K562 (cell line): ENCODE measurements around the gene ZKSCAN4. TPM values are rescaled to one million over a fixed set of nuclear protein-coding genes. Genes with fewer than 3 reads are reported as not detected.

ENCODE experiments used
- ATF7 ChIP-seq: fragments of 450-650 bp; IDR thresholded peaks from 2 replicates; pipeline ENCODE4 v1.7.1; 2014; ENCODE audit warnings: mild to moderate bottlenecking, moderate library complexity
- BRCA1 ChIP-seq, 2 experiments: fragments of 450-650 bp in 1 of 2; sonication (generic) in 1 of 2; formaldehyde crosslinking in 1 of 2; IDR thresholded peaks; 2 replicates each; pipeline versions ENCODE4 v1.5.0 to v1.6.1; 2017 to 2020; ENCODE audit warnings: mild to moderate bottlenecking in 1 of 2, missing genetic modification reagents in 1 of 2
- CAMTA2 ChIP-seq: fragments of 250-450 bp; sonication (Bioruptor Pico); conservative IDR thresholded peaks from 2 replicates; pipeline ENCODE4 v1.5.1; 2022
- CREM ChIP-seq: IDR thresholded peaks from 2 replicates; pipeline ENCODE4 v1.6.1; 2014; ENCODE audit warnings: antibody characterized with exemption, low read depth
- ETV1 ChIP-seq: fragments of 450-650 bp; conservative IDR thresholded peaks from 2 replicates; pipeline ENCODE4 v1.6.1; 2016; ENCODE audit warnings: missing genetic modification characterization, control low read depth, low read depth, missing compliant biosample characterization
- HOMEZ ChIP-seq: fragments of 250-450 bp; sonication (Bioruptor Pico); IDR thresholded peaks from 2 replicates; pipeline ENCODE4 v1.4.0; 2020; ENCODE audit warnings: mild to moderate bottlenecking, moderate library complexity
- MEIS2 ChIP-seq: fragments of 450-650 bp; IDR thresholded peaks from 2 replicates; pipeline ENCODE4 v1.6.1; 2014; ENCODE audit warnings: mild to moderate bottlenecking; ENCODE audit not compliant: partially characterized antibody
- MITF ChIP-seq: IDR thresholded peaks from 2 replicates; pipeline ENCODE4 v1.6.1; 2014; ENCODE audit warnings: antibody characterized with exemption
- PML ChIP-seq: IDR thresholded peaks from 2 replicates; pipeline ENCODE4 v1.6.1; 2012; ENCODE audit warnings: low read length, inconsistent platforms
- SOX6 ChIP-seq: fragments of 450-650 bp; IDR thresholded peaks from 2 replicates; pipeline ENCODE4 v1.6.1; 2014; ENCODE audit warnings: mild to moderate bottlenecking
- TEAD2 ChIP-seq: fragments of 450-650 bp; IDR thresholded peaks from 2 replicates; pipeline ENCODE4 v1.6.1; 2016; ENCODE audit warnings: missing genetic modification characterization, control low read depth, missing compliant biosample characterization
- USF1 ChIP-seq: sonication (generic); formaldehyde crosslinking; IDR thresholded peaks from 2 replicates; pipeline ENCODE4 v1.9.0; 2022; ENCODE audit warnings: mild to moderate bottlenecking, missing genetic modification reagents
- ZNF217 ChIP-seq: sonication (generic); formaldehyde crosslinking; IDR thresholded peaks from 2 replicates; pipeline ENCODE4 v1.8.0; 2022; ENCODE audit warnings: mild to moderate bottlenecking, missing genetic modification reagents
- ZNF232 ChIP-seq: sonication (generic); formaldehyde crosslinking; IDR thresholded peaks from 2 replicates; pipeline ENCODE4 v1.8.0; 2022; ENCODE audit warnings: mild to moderate bottlenecking, missing genetic modification reagents
- ZNF311 ChIP-seq: fragments of 250-450 bp; sonication (Bioruptor Pico); IDR thresholded peaks from 2 replicates; pipeline ENCODE4 v1.4.0; 2020; ENCODE audit warnings: mild to moderate bottlenecking, moderate library complexity
- ZNF324 ChIP-seq: fragments of 250-450 bp; sonication (Bioruptor Pico); IDR thresholded peaks from 2 replicates; pipeline ENCODE4 v1.4.0; 2020; ENCODE audit warnings: mild to moderate bottlenecking
- polyA plus RNA-seq, 8 experiments: library from polyadenylated mRNA; depleted of rRNA in 4 of 8; stranded (reverse) in 5 of 8; unstranded in 3 of 8; fragments of >200 nt; fragmentation: Nextera tagmentation in 2 of 8; fragmentation: Illumina TruSeq in 1 of 8; extraction: Ambion mirVana in 2 of 8; extraction: Trizol in 1 of 8; gene quantifications; 2 replicates each; pipeline versions ENCODE4 v1.2.1 to v1.2.3, GENCODE V29; 2011 to 2014; ENCODE audit warnings: inconsistent platforms in 1 of 8, missing spikeins in 1 of 8
- total RNA-seq, 7 experiments: library from RNA; depleted of rRNA in 6 of 7; stranded (reverse); fragments of >200 nt in 6 of 7; fragmentation: Illumina TruSeq in 2 of 7; extraction: Trizol in 2 of 7; gene quantifications; 2 replicates each; pipeline versions ENCODE4 v1.2.1 to v1.2.3, GENCODE V29; 2011 to 2021; ENCODE audit warnings: low replicate concordance in 1 of 7
- TF ChIP-seq, protein P1 (sequence below): fragments of 250-450 bp; sonication (Bioruptor Pico); IDR thresholded peaks from 2 replicates; pipeline ENCODE4 v1.4.0; 2020; ENCODE audit warnings: mild to moderate bottlenecking, moderate library complexity, borderline replicate concordance
- TF ChIP-seq, protein P2 (sequence below): sonication (generic); formaldehyde crosslinking; IDR thresholded peaks from 2 replicates; pipeline ENCODE4 v1.8.1; 2022; ENCODE audit warnings: missing genetic modification reagents
- TF ChIP-seq, protein P3 (sequence below), 2 experiments: IDR thresholded peaks; 2 replicates each; pipeline ENCODE4 v1.6.1; 2012; ENCODE audit warnings: improper control_type of control experiment in 2 of 2, low read depth in 2 of 2, low read length in 2 of 2, borderline replicate concordance in 1 of 2

ZKSCAN4 gene
- total and polyA plus RNA-seq, 9 of the 15 experiments (the other 6 are each of a cell fraction or from before 2014, with no cell fraction given) = 1.2 to 5.3 (median 4.7) TPM

GRCh38 chr6:28264834-28265401, 12.8 kb upstream of the ZKSCAN4 start (continued):
- TF ChIP-seq HOMEZ (CRISPR knock-in tag) = no peak
- peak; percentile 97 for TF ChIP-seq MEIS2
- peak; percentile 69 for TF ChIP-seq ETV1 (tag)
- TF ChIP-seq MITF = no peak
- no peak for TF ChIP-seq ZNF232 (CRISPR knock-in tag)
- no peak for TF ChIP-seq USF1 (CRISPR knock-in tag)
- TF ChIP-seq, protein P1, sequence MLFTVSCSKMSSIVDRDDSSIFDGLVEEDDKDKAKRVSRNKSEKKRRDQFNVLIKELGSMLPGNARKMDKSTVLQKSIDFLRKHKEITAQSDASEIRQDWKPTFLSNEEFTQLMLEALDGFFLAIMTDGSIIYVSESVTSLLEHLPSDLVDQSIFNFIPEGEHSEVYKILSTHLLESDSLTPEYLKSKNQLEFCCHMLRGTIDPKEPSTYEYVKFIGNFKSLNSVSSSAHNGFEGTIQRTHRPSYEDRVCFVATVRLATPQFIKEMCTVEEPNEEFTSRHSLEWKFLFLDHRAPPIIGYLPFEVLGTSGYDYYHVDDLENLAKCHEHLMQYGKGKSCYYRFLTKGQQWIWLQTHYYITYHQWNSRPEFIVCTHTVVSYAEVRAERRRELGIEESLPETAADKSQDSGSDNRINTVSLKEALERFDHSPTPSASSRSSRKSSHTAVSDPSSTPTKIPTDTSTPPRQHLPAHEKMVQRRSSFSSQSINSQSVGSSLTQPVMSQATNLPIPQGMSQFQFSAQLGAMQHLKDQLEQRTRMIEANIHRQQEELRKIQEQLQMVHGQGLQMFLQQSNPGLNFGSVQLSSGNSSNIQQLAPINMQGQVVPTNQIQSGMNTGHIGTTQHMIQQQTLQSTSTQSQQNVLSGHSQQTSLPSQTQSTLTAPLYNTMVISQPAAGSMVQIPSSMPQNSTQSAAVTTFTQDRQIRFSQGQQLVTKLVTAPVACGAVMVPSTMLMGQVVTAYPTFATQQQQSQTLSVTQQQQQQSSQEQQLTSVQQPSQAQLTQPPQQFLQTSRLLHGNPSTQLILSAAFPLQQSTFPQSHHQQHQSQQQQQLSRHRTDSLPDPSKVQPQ (CRISPR knock-in tag) = no peak
- no peak for TF ChIP-seq PML
- 0 out of 2 replicates have a peak, but pooled peaks have one; percentile 44 for TF ChIP-seq SOX6
- no peak for TF ChIP-seq CAMTA2 (CRISPR knock-in tag)
- TF ChIP-seq ZNF324 = no peak
- no peak for TF ChIP-seq ZNF217 (CRISPR knock-in tag)
- TF ChIP-seq CREM = peak; percentile 20; the same call in 1 of the 2 replicates
- TF ChIP-seq TEAD2 (tag) = no peak
- TF ChIP-seq, protein P2, sequence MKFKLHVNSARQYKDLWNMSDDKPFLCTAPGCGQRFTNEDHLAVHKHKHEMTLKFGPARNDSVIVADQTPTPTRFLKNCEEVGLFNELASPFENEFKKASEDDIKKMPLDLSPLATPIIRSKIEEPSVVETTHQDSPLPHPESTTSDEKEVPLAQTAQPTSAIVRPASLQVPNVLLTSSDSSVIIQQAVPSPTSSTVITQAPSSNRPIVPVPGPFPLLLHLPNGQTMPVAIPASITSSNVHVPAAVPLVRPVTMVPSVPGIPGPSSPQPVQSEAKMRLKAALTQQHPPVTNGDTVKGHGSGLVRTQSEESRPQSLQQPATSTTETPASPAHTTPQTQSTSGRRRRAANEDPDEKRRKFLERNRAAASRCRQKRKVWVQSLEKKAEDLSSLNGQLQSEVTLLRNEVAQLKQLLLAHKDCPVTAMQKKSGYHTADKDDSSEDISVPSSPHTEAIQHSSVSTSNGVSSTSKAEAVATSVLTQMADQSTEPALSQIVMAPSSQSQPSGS (CRISPR knock-in tag) = no peak
- TF ChIP-seq ATF7 = no peak
- TF ChIP-seq, protein P3, sequence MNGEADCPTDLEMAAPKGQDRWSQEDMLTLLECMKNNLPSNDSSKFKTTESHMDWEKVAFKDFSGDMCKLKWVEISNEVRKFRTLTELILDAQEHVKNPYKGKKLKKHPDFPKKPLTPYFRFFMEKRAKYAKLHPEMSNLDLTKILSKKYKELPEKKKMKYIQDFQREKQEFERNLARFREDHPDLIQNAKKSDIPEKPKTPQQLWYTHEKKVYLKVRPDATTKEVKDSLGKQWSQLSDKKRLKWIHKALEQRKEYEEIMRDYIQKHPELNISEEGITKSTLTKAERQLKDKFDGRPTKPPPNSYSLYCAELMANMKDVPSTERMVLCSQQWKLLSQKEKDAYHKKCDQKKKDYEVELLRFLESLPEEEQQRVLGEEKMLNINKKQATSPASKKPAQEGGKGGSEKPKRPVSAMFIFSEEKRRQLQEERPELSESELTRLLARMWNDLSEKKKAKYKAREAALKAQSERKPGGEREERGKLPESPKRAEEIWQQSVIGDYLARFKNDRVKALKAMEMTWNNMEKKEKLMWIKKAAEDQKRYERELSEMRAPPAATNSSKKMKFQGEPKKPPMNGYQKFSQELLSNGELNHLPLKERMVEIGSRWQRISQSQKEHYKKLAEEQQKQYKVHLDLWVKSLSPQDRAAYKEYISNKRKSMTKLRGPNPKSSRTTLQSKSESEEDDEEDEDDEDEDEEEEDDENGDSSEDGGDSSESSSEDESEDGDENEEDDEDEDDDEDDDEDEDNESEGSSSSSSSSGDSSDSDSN (IDR thresholded peaks at IDR 0.05; ENCODE audit: borderline replicate concordance in 1 of 2, low read depth in 2 of 2, low read length in 2 of 2) = no peak
- TF ChIP-seq BRCA1 (IDR thresholded peaks at IDR 0.05) = no peak
- no peak for TF ChIP-seq BRCA1 (CRISPR knock-in tag; IDR thresholded peaks at IDR 0.05)
- no peak for TF ChIP-seq ZNF311 (CRISPR knock-in tag)
